Measurements from ENCODE around the gene REG4. TPM values are rescaled to one million over a fixed set of nuclear protein-coding genes. Genes with fewer than 3 reads are reported as not detected.

The REG4 gene
- polyA plus RNA-seq, 1 of the 3 experiments (the other 2 are of a cell fraction), result not detected

- ChIA-PET CTCF (interaction anchor here (0.8 to 1.6 kb wide), 5 partner anchors 9 to 143 kb away, joined by 3 read pairs; no protein-coding TSS in a partner anchor), POLR2A (no interaction called here)
- Histone ChIP-seq H3K9me3 (no peaks in the 10 kb centered on the region), H3K4me2 (no peak overlapping the region), H3K9me2 (no peaks in the 10 kb centered on the region), H3K9ac (no peak overlapping the region), H3K27ac (ENCODE audit: low read depth in 2 of 2, low read length in 1 of 2) (no peak overlapping the region), H4K20me1 (ENCODE audit: insufficient read depth) (no peaks in the 10 kb centered on the region), H3K4me3 (ENCODE audit: low read depth in 2 of 2, low read length in 1 of 2) (no peak overlapping the region), H3K4me1 (ENCODE audit: control insufficient read depth in 1 of 2, insufficient read depth in 2 of 2, low read depth in 1 of 2, low read length in 1 of 2) (peaks cover 0 to 2% of the 10 kb centered on the region in 2 experiments; a peak in 1 of 4 replicates), H3F3A (replicated peaks; ENCODE audit: insufficient read depth) (no peaks in the 10 kb centered on the region), H2AFZ (ENCODE audit: low read depth) (no peak overlapping the region), H3K27me3 (ENCODE audit: insufficient read depth) (peaks cover 28% of the 10 kb centered on the region), H3K79me2 (ENCODE audit: insufficient read depth) (no peaks in the 10 kb centered on the region), H3K36me3 (replicated peaks in 1 of 2; ENCODE audit: control insufficient read depth in 1 of 2, insufficient read depth in 2 of 2, low read length in 1 of 2) (no peaks in the 10 kb centered on the region)
- no peak for DNase-seq
- TF ChIP-seq ZBTB33 (IDR thresholded peaks at IDR 0.05; ENCODE audit: borderline replicate concordance, low read depth) (no peak), SMC3 (IDR thresholded peaks at IDR 0.05; ENCODE audit: low read depth, low read length) (no peak), REST (IDR thresholded peaks at IDR 0.05; ENCODE audit: low read depth, low read length) (no peak), EZH2phosphoT487 (IDR thresholded peaks at IDR 0.05; ENCODE audit: borderline replicate concordance, low read depth) (no peak)
- 67% methylated on average over 13 of the region's 13 CpGs for WGBS (ENCODE audit: low lambda C conversion rate)
Observed at GRCh38 chr1:119805746-119806145, 5.5 kb downstream of the REG4 start.

- no peaks in the 10 kb centered on the region for H3F3A ChIP-seq (replicated peaks; ENCODE audit: insufficient read depth)
- H3K36me3 ChIP-seq (replicated peaks in 1 of 2; ENCODE audit: control insufficient read depth in 1 of 2, insufficient read depth in 2 of 2, low read length in 1 of 2), result no peaks in the 10 kb centered on the region
- H3K4me2 ChIP-seq, result no peak overlapping the region
- CTCF ChIA-PET, result interaction anchor here (0.8 to 1.5 kb wide), 3 partner anchors 8 to 143 kb away, joined by 3 read pairs; no protein-coding TSS in a partner anchor
- no peak for DNase-seq
- POLR2A ChIA-PET, result no interaction called here
- H3K9ac ChIP-seq, result no peak overlapping the region
- no peaks in the 10 kb centered on the region for H4K20me1 ChIP-seq (ENCODE audit: insufficient read depth)
- no peaks in the 10 kb centered on the region for H3K9me2 ChIP-seq
- no peak overlapping the region for H3K27ac ChIP-seq (ENCODE audit: low read depth in 2 of 2, low read length in 1 of 2)
- no peak overlapping the region for H2AFZ ChIP-seq (ENCODE audit: low read depth)
- H3K27me3 ChIP-seq (ENCODE audit: insufficient read depth), result peaks cover 28% of the 10 kb centered on the region
- 76% methylated on average over 6 of the region's 8 CpGs for WGBS (ENCODE audit: low lambda C conversion rate)
- no peaks in the 10 kb centered on the region for H3K79me2 ChIP-seq (ENCODE audit: insufficient read depth)
- H3K4me3 ChIP-seq (ENCODE audit: low read depth in 2 of 2, low read length in 1 of 2), result no peak overlapping the region
- no peaks in the 10 kb centered on the region for H3K9me3 ChIP-seq
- peaks cover 0 to 2% of the 10 kb centered on the region in 2 experiments; a peak in 1 of 4 replicates for H3K4me1 ChIP-seq (ENCODE audit: control insufficient read depth in 1 of 2, insufficient read depth in 2 of 2, low read depth in 1 of 2, low read length in 1 of 2)
- no peak for TF ChIP-seq CHD2 (IDR thresholded peaks at IDR 0.05; ENCODE audit: low read length, partially characterized antibody)
- no peak for TF ChIP-seq FOXJ3 (CRISPR knock-in tag; IDR thresholded peaks at IDR 0.05)
- TF ChIP-seq TEAD4 (IDR thresholded peaks at IDR 0.05; ENCODE audit: borderline replicate concordance, insufficient read depth), result no peak
- TF ChIP-seq POLR2AphosphoS5 (IDR thresholded peaks at IDR 0.05; ENCODE audit: low read depth, low read length), result no peak
- no peak for TF ChIP-seq RAD21 (IDR thresholded peaks at IDR 0.05; ENCODE audit: low read length)
- no peak for TF ChIP-seq TCF12 (IDR thresholded peaks at IDR 0.05)
- no peak for TF ChIP-seq GATA2 (CRISPR knock-in tag; IDR thresholded peaks at IDR 0.05)
- TF ChIP-seq RFX5 (IDR thresholded peaks at IDR 0.05; ENCODE audit: low read length), result no peak
- no peak for TF ChIP-seq FOSL2 (IDR thresholded peaks at IDR 0.05; ENCODE audit: borderline replicate concordance, low read depth)
- no peak for TF ChIP-seq GABPA (IDR thresholded peaks at IDR 0.05; ENCODE audit: low read depth)
- no peak for TF ChIP-seq YY1 (IDR thresholded peaks at IDR 0.05; ENCODE audit: low read depth)
- TF ChIP-seq MAX (IDR thresholded peaks at IDR 0.05; ENCODE audit: low read depth), result no peak
- TF ChIP-seq EP300 (IDR thresholded peaks at IDR 0.05; ENCODE audit: borderline replicate concordance in 1 of 2, low read depth in 1 of 2, low read length in 1 of 2), result no peak
- no peak for TF ChIP-seq NFIC (IDR thresholded peaks at IDR 0.05; ENCODE audit: borderline replicate concordance)
- TF ChIP-seq IRF3 (IDR thresholded peaks at IDR 0.05; ENCODE audit: low read depth, low read length), result no peak
- TF ChIP-seq RXRA (IDR thresholded peaks at IDR 0.05; ENCODE audit: borderline replicate concordance, low read depth), result no peak
- no peak for TF ChIP-seq MEF2A (IDR thresholded peaks at IDR 0.05; ENCODE audit: borderline replicate concordance, low read depth)
Observed at GRCh38 chr1:119805247-119805646, 6.0 kb downstream of the REG4 start.

Measured in SK-N-SH (cell line).